Hair follicular keratinocyte (primary cell): ENCODE measurements around the gene VAPB. TPM values are rescaled to one million over a fixed set of nuclear protein-coding genes. Genes with fewer than 3 reads are reported as not detected.

Source experiments
- total RNA-seq: library from RNA; depleted of rRNA; stranded (reverse); fragments of >200 nt; gene quantifications from 2 replicates; pipeline ENCODE4 v1.2.3, GENCODE V29; 2015

Gene VAPB, protein sequence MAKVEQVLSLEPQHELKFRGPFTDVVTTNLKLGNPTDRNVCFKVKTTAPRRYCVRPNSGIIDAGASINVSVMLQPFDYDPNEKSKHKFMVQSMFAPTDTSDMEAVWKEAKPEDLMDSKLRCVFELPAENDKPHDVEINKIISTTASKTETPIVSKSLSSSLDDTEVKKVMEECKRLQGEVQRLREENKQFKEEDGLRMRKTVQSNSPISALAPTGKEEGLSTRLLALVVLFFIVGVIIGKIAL
- total RNA-seq, result 9.9 and 15.7 TPM in 2 replicates

GRCh38 chr20:58388882-58389323 is at the start of gene VAPB:
Gene VAPB, plus strand, starts transcription at chr20:58389229. Its CDS starts 231 bp downstream, at chr20:58389460.

Other genes starting within 250 kb of the VAPB start
- not detected in 2 replicates for gene ANKRD60, start 160.6 kb upstream of the VAPB start, total RNA-seq
- 12.6 and 17.6 TPM in 2 replicates for gene RAB22A, start 79.5 kb upstream of the VAPB start, total RNA-seq
- gene APCDD1L, start 126.2 kb downstream of the VAPB start, total RNA-seq, result 0.76 and 1.6 TPM in 2 replicates